ENCODE data around the gene SUV39H2. TPM values are rescaled to one million over a fixed set of nuclear protein-coding genes. Genes with fewer than 3 reads are reported as not detected.

The SUV39H2 gene
- total and polyA plus RNA-seq, 10 of the 15 experiments (the other 5 are each of a cell fraction or from before 2014, with no cell fraction given): 24.3 to 41.1 (median 30.0) TPM

- peaks cover under 1% of the 10 kb centered on the region; the same call in 1 of the 2 replicates for H3K79me2 ChIP-seq (ENCODE audit: control insufficient read depth, insufficient read depth, low read length)
- H3K9ac ChIP-seq (ENCODE audit: control insufficient read depth, insufficient read depth, low read length): no peak overlapping the region
- TF ChIP-seq ZNF217 (IDR thresholded peaks at IDR 0.05): no peak
- no peak for TF ChIP-seq ZBTB11 (CRISPR knock-in tag; IDR thresholded peaks at IDR 0.05)
- no peak for TF ChIP-seq ZBED1 (IDR thresholded peaks at IDR 0.05; ENCODE audit: borderline replicate concordance)
- no peak for TF ChIP-seq SIN3A (IDR thresholded peaks at IDR 0.05; ENCODE audit: low read depth, low read length)
- no peak for TF ChIP-seq ESRRA (IDR thresholded peaks at IDR 0.05; ENCODE audit: low read length)
- TF ChIP-seq NR2C1 (IDR thresholded peaks at IDR 0.05): no peak
- no peak for TF ChIP-seq HSF1 (IDR thresholded peaks at IDR 0.05; ENCODE audit: low read depth, low read length)
- TF ChIP-seq IRF3 (IDR thresholded peaks at IDR 0.05): no peak
- no peak for TF ChIP-seq GATAD2B (conservative IDR thresholded peaks at IDR 0.05; ENCODE audit: low read depth)
- TF ChIP-seq YY1 (IDR thresholded peaks at IDR 0.05; ENCODE audit: low read depth, low read length): no peak
- no peak for TF ChIP-seq MYC (IDR thresholded peaks at IDR 0.05; ENCODE audit: insufficient read depth, insufficient read length, insufficient replicate concordance, low read length, severe bottlenecking)
- TF ChIP-seq HDAC6 (IDR thresholded peaks at IDR 0.05; ENCODE audit: unreplicated experiment): no peak
- TF ChIP-seq MLLT1 (IDR thresholded peaks at IDR 0.05): no peak
- no peak for TF ChIP-seq ZNF622 (IDR thresholded peaks at IDR 0.05)
- no peak for TF ChIP-seq FOXK2 (IDR thresholded peaks at IDR 0.05)
- no peak for TF ChIP-seq STAT1 (conservative IDR thresholded peaks at IDR 0.05)
- TF ChIP-seq RCOR1 (conservative IDR thresholded peaks at IDR 0.05; ENCODE audit: low read depth, low read length): no peak
- no peak overlapping the region for H3K27ac ChIP-seq (ENCODE audit: control insufficient read depth, insufficient read depth)
- BruUV-seq (replicated peaks): no TSS peak
- no peak overlapping the region for H2AFZ ChIP-seq (ENCODE audit: control insufficient read depth, low read depth, low read length)
- H3K4me2 ChIP-seq (ENCODE audit: control insufficient read depth, insufficient read depth): no peak overlapping the region
- POLR2A ChIA-PET: interaction anchor here (0.9 kb wide), 1 partner anchor 21 kb away, joined by 3 read pairs; no protein-coding TSS in a partner anchor
- SMC1A ChIA-PET (ENCODE audit: uncharacterized antibody, unreplicated experiment): no interaction called here
- no peaks in the 10 kb centered on the region for H3K27me3 ChIP-seq (replicated peaks in 1 of 2; ENCODE audit: control insufficient read depth in 2 of 2, insufficient read depth in 2 of 2, low read length in 1 of 2)
- H4K20me1 ChIP-seq (ENCODE audit: control insufficient read depth, insufficient read depth): no peaks in the 10 kb centered on the region
- no peak overlapping the region for H3K4me3 ChIP-seq
- in situ Hi-C loops (cut with MboI): no loop called here
- H3K9me3 ChIP-seq (replicated peaks; ENCODE audit: control insufficient read depth, insufficient read depth, low read length): no peaks in the 10 kb centered on the region
- FAIRE-seq (no peak), DNase-seq (ENCODE audit: low read depth, low spot score) (no peak), ATAC-seq (no peak)
- CTCF ChIA-PET: interaction anchor here (0.8 to 1.2 kb wide), 3 partner anchors 11 to 139 kb away, joined by 3 to 5 read pairs (median 3); no protein-coding TSS in a partner anchor
- peaks cover 7% of the 10 kb centered on the region; the same call in 1 of the 2 replicates for H3K4me1 ChIP-seq (ENCODE audit: control insufficient read depth, insufficient read depth, low read length)
- no peaks in the 10 kb centered on the region for H3K36me3 ChIP-seq (ENCODE audit: control insufficient read depth in 2 of 2, insufficient read depth in 2 of 2, low read length in 1 of 2)
- 25% methylated on average over 3 of the region's 3 CpGs for WGBS (ENCODE audit: insufficient coverage, insufficient replicate concordance, low lambda C conversion rate, missing lambda C conversion rate)
- intact Hi-C loops (cut with micrococcal nuclease; ENCODE audit: unreplicated experiment): no loop called here
- RAD21 ChIA-PET (ENCODE audit: unreplicated experiment): no interaction called here
Measured at GRCh38 chr10:14833106-14833505, 45.6 kb upstream of the SUV39H2 start.

Measured in GM12878 (cell line).